Measurements from ENCODE around the gene RAP2A.

- TF ChIP-seq SUPT20H (IDR thresholded peaks at IDR 0.05; ENCODE audit: borderline replicate concordance, control insufficient read depth, low read depth, low read length) (no peak), CTCF (IDR thresholded peaks at IDR 0.05 in 2 of 3, conservative IDR thresholded peaks at IDR 0.05 in 1 of 3; ENCODE audit: control insufficient read depth in 2 of 3, extremely low read depth in 1 of 3, insufficient read depth in 1 of 3, low read depth in 3 of 3, low read length in 3 of 3) (no peak), POLR2A (IDR thresholded peaks at IDR 0.05; ENCODE audit: low read depth, low read length) (no peak), CBFB (IDR thresholded peaks at IDR 0.05; ENCODE audit: low read depth) (no peak), ZNF24 (IDR thresholded peaks at IDR 0.05) (no peak), NRF1 (conservative IDR thresholded peaks at IDR 0.05; ENCODE audit: low read depth, low read length) (no peak), FOXK2 (IDR thresholded peaks at IDR 0.05) (no peak), YBX1 (IDR thresholded peaks at IDR 0.05) (no peak), CREB1 (IDR thresholded peaks at IDR 0.05; ENCODE audit: low read depth) (no peak), CEBPZ (IDR thresholded peaks at IDR 0.05; ENCODE audit: low read depth, low read length) (no peak), BCL3 (IDR thresholded peaks at IDR 0.05; ENCODE audit: borderline replicate concordance, insufficient read depth, low read depth, low read length, poor library complexity, severe bottlenecking) (no peak), ATF3 (IDR thresholded peaks at IDR 0.05; ENCODE audit: borderline replicate concordance, extremely low read depth, low read depth, low read length) (no peak), RAD21 (IDR thresholded peaks at IDR 0.05; ENCODE audit: insufficient read depth, low read depth, low read length) (no peak)
Observed at GRCh38 chr13:97414392-97414791, 19.6 kb upstream of the RAP2A start.
